GM23248 (cell line): ENCODE measurements around the gene IRX1.

Experiments used
- EZH2 ChIP-seq: fragments of 200-600 bp; sonication (generic); IDR thresholded peaks from 2 replicates; pipeline ENCODE4 v1.6.1; 2018; ENCODE audit warnings: antibody characterized with exemption, mild to moderate bottlenecking; ENCODE audit not compliant: insufficient read depth, poor library complexity, severe bottlenecking
- EZH2phosphoT487 ChIP-seq: fragments of 200-600 bp; sonication (generic); IDR thresholded peaks from 2 replicates; pipeline ENCODE4 v1.6.1; 2018; ENCODE audit warnings: antibody characterized with exemption, moderate library complexity, mild to moderate bottlenecking, low read depth; ENCODE audit not compliant: insufficient read depth

DNA sequence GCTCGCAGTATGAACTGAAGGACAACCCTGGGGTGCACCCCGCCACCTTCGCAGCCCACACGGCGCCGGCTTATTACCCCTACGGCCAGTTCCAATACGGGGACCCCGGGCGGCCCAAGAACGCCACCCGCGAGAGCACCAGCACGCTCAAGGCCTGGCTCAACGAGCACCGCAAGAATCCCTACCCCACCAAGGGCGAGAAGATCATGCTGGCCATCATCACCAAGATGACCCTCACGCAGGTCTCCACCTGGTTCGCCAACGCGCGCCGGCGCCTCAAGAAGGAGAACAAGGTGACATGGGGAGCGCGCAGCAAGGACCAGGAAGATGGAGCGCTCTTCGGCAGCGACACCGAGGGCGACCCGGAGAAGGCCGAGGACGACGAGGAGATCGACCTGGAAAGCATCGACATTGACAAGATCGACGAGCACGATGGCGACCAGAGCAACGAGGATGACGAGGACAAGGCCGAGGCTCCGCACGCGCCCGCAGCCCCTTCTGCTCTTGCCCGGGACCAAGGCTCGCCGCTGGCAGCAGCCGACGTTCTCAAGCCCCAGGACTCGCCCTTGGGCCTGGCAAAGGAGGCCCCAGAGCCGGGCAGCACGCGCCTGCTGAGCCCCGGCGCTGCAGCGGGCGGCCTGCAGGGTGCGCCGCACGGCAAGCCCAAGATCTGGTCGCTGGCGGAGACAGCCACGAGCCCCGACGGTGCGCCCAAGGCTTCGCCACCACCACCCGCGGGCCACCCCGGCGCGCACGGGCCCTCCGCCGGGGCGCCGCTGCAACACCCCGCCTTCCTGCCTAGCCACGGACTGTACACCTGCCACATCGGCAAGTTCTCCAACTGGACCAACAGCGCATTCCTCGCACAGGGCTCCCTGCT, 3.8 kb downstream of the IRX1 start:
- no peak for TF ChIP-seq EZH2
- no peak for TF ChIP-seq EZH2phosphoT487
